ENCODE data around the gene PEMT. TPM values are rescaled to one million over a fixed set of nuclear protein-coding genes. Genes with fewer than 3 reads are reported as not detected.

PEMT gene
- total RNA-seq, 1 experiment from 2014 or later = 29.5 TPM

DNA sequence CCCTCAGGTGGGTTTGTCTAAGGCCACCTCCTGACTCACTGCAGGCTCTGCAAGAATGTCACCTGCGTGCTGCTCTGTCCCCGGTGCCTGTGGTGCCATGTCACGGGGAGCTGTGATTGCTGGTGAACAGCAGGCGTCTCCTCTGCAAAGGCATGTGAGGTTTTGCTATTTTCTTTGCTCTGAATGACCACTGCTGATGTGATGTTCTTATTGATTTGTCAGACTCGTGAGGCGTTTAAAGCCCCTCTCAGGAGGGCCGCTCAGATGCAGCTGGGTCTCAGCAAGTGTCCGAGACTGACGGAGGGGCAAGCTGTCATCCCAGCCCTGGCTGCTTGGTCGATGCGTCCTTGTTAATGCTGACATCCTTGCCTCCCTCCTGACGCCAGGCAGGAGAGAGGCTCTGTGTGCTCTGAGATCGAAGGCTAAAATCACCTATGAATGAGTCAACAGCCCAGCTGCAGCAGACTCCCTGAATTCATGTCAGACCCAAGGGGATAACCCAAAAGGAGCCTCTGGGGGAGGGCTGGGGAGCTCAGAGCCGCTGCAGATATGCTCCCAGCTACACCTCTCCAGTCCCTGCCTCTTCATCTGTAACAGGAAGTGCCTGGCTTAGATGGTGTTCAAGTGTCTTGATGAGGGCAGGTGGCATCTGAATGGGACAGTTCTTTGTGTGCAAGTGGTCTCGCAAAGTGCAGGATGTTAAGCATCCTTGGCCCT lies 11.8 kb upstream of the PEMT start:
- Histone ChIP-seq H3K4me3 (ENCODE audit: low read depth, low read length) (no peak overlapping the region), H3K36me3 (ENCODE audit: control insufficient read depth, insufficient read depth, low read length) (no peaks in the 10 kb centered on the region), H3K9me3 (no peaks in the 10 kb centered on the region), H3K4me1 (no peaks in the 10 kb centered on the region), H3K27me3 (replicated peaks; ENCODE audit: control insufficient read depth, insufficient read depth, low read length) (no peaks in the 10 kb centered on the region)
- no peaks in the 10 kb centered on the region for H3K9me3 Mint-ChIP-seq (ENCODE audit: unreplicated experiment)
- no peaks in the 10 kb centered on the region for H3K4me1 Mint-ChIP-seq (ENCODE audit: low read depth, unreplicated experiment)
- DNase-seq = no peak
- no TSS peak for BruUV-seq (replicated peaks)
- no peaks in the 10 kb centered on the region for H3K27me3 Mint-ChIP-seq (ENCODE audit: insufficient read depth, unreplicated experiment)
- CTCF ChIA-PET = no interaction called here
- H3K36me3 Mint-ChIP-seq (ENCODE audit: insufficient read depth, unreplicated experiment) = no peaks in the 10 kb centered on the region
- no peak overlapping the region for H3K4me3 Mint-ChIP-seq (ENCODE audit: unreplicated experiment)
- intact Hi-C loops (cut with micrococcal nuclease; ENCODE audit: unreplicated experiment) = no loop called here
- TF ChIP-seq, protein P1, sequence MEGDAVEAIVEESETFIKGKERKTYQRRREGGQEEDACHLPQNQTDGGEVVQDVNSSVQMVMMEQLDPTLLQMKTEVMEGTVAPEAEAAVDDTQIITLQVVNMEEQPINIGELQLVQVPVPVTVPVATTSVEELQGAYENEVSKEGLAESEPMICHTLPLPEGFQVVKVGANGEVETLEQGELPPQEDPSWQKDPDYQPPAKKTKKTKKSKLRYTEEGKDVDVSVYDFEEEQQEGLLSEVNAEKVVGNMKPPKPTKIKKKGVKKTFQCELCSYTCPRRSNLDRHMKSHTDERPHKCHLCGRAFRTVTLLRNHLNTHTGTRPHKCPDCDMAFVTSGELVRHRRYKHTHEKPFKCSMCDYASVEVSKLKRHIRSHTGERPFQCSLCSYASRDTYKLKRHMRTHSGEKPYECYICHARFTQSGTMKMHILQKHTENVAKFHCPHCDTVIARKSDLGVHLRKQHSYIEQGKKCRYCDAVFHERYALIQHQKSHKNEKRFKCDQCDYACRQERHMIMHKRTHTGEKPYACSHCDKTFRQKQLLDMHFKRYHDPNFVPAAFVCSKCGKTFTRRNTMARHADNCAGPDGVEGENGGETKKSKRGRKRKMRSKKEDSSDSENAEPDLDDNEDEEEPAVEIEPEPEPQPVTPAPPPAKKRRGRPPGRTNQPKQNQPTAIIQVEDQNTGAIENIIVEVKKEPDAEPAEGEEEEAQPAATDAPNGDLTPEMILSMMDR (IDR thresholded peaks at IDR 0.05; ENCODE audit: insufficient read depth in 1 of 2, low read depth in 1 of 2, low read length in 1 of 2, severe bottlenecking in 1 of 2, unreplicated experiment in 1 of 2) = no peak
- POLR2A ChIA-PET = no interaction called here
- no peak overlapping the region for H3K27ac Mint-ChIP-seq (ENCODE audit: unreplicated experiment)

DNA sequence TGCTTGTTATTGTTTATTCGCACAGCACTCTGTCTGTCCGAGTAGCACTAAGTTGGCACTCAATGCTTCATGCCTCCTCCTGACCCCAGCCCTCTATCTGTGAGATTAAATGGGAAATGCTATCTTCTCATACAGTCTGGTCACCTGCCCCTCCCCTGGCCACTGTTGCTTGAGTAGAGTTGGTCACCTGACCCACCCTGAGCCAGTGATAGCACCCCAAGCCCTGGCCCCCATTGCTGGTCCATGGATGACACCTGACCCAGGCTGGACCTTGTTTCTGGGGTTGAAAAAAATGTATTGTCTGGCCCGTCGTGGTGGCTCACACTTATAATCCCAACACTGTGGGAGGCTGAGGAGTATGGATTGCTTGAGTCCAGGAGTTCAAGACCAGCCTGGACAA lies 8.5 kb upstream of the PEMT start:
- intact Hi-C loops (cut with micrococcal nuclease; ENCODE audit: unreplicated experiment) = no loop called here
- CTCF ChIA-PET = no interaction called here
- Mint-ChIP-seq H3K4me1 (ENCODE audit: low read depth, unreplicated experiment) (no peaks in the 10 kb centered on the region), H3K4me3 (ENCODE audit: unreplicated experiment) (no peak overlapping the region), H3K27me3 (ENCODE audit: insufficient read depth, unreplicated experiment) (no peaks in the 10 kb centered on the region), H3K36me3 (ENCODE audit: insufficient read depth, unreplicated experiment) (peaks cover 4% of the 10 kb centered on the region), H3K27ac (ENCODE audit: unreplicated experiment) (no peak overlapping the region), H3K9me3 (ENCODE audit: unreplicated experiment) (no peaks in the 10 kb centered on the region)
- POLR2A ChIA-PET = no interaction called here
- H3K9me3 ChIP-seq = no peaks in the 10 kb centered on the region
- H3K4me3 ChIP-seq (ENCODE audit: low read depth, low read length) = no peak overlapping the region
- no peaks in the 10 kb centered on the region for H3K36me3 ChIP-seq (ENCODE audit: control insufficient read depth, insufficient read depth, low read length)
- TF ChIP-seq, protein P1 (IDR thresholded peaks at IDR 0.05; ENCODE audit: insufficient read depth in 1 of 2, low read depth in 1 of 2, low read length in 1 of 2, severe bottlenecking in 1 of 2, unreplicated experiment in 1 of 2) = no peak
- H3K27me3 ChIP-seq (replicated peaks; ENCODE audit: control insufficient read depth, insufficient read depth, low read length) = no peaks in the 10 kb centered on the region
- no TSS peak for BruUV-seq (replicated peaks)
- no peaks in the 10 kb centered on the region for H3K4me1 ChIP-seq
- no peak for DNase-seq

- Histone ChIP-seq H3K9me3 (no peaks in the 10 kb centered on the region), H3K4me1 (peaks cover 6% of the 10 kb centered on the region), H3K36me3 (ENCODE audit: control insufficient read depth, insufficient read depth, low read length) (no peaks in the 10 kb centered on the region), H3K27me3 (replicated peaks; ENCODE audit: control insufficient read depth, insufficient read depth, low read length) (no peaks in the 10 kb centered on the region), H3K4me3 (ENCODE audit: low read depth, low read length) (no peak overlapping the region)
- Mint-ChIP-seq H3K27me3 (ENCODE audit: insufficient read depth, unreplicated experiment) (no peaks in the 10 kb centered on the region), H3K9me3 (ENCODE audit: unreplicated experiment) (no peaks in the 10 kb centered on the region), H3K4me3 (ENCODE audit: unreplicated experiment) (no peak overlapping the region), H3K27ac (ENCODE audit: unreplicated experiment) (no peak overlapping the region), H3K36me3 (ENCODE audit: insufficient read depth, unreplicated experiment) (peaks cover 4% of the 10 kb centered on the region), H3K4me1 (ENCODE audit: low read depth, unreplicated experiment) (no peaks in the 10 kb centered on the region)
- DNase-seq = no peak
- ChIA-PET CTCF (no interaction called here), POLR2A (no interaction called here)
- intact Hi-C loops (cut with micrococcal nuclease; ENCODE audit: unreplicated experiment) = no loop called here
- TF ChIP-seq, protein P1 (IDR thresholded peaks at IDR 0.05; ENCODE audit: insufficient read depth in 1 of 2, low read depth in 1 of 2, low read length in 1 of 2, severe bottlenecking in 1 of 2, unreplicated experiment in 1 of 2) = no peak
- BruUV-seq (replicated peaks) = no TSS peak
Measured at GRCh38 chr17:17598003-17598402, 6.5 kb upstream of the PEMT start.
